ENCODE data around the gene ARL16.

Gene ARL16

DNA sequence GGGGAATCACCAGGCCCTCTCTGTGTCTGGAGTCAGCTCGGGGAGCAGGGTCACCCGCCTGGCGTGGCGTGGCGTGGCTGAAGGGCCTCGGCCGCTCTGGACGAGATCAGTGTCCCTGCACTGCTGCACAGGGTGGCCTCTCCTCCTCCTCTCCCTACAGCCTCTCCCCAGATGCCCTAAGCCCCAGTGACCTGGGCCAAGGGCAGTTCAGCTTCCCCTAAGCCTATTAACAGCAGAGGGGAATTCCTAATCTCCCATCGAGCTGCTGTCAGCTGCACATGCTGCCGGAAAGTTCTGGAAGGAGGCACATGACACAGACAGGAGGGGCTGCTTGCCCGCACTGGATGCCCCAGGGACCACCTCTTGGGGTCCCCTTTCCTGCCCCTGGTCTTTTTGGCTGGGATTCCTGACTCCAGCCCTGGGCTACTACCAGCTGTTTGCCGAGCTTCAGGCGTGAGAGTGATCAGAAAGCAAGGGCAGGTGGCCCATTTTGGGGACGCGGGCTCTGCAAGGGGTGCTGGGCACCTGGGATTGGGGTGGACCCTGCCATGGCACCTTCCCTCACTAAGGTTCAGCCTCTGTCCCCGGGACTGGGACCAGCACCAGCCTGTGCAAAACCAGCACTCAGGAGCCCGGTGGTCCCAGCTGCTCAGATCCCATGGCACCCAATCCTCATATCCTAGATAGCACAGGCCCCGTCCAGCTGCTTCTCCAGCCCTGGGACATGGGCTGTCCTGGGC, 28.0 kb downstream of the ARL16 start:
- Histone ChIP-seq H3K27ac (ENCODE audit: low read length) (no peak overlapping the region), H3K4me3 (ENCODE audit: low read length) (no peak overlapping the region), H3K4me1 (ENCODE audit: control insufficient read depth, insufficient read depth, low read length) (peaks cover 5% of the 10 kb centered on the region), H3K27me3 (ENCODE audit: control insufficient read depth, insufficient read depth, low read length) (no peaks in the 10 kb centered on the region), H3K36me3 (ENCODE audit: control insufficient read depth, insufficient read depth, low read length) (no peaks in the 10 kb centered on the region), H3K9me3 (ENCODE audit: control insufficient read depth, insufficient read depth, low read length) (no peaks in the 10 kb centered on the region)
- no CpG with 5 or more reads among the region's 18 CpGs for WGBS (ENCODE audit: insufficient coverage, insufficient read length)
- DNase-seq (ENCODE audit: low read depth, low spot score): no peak

DNA sequence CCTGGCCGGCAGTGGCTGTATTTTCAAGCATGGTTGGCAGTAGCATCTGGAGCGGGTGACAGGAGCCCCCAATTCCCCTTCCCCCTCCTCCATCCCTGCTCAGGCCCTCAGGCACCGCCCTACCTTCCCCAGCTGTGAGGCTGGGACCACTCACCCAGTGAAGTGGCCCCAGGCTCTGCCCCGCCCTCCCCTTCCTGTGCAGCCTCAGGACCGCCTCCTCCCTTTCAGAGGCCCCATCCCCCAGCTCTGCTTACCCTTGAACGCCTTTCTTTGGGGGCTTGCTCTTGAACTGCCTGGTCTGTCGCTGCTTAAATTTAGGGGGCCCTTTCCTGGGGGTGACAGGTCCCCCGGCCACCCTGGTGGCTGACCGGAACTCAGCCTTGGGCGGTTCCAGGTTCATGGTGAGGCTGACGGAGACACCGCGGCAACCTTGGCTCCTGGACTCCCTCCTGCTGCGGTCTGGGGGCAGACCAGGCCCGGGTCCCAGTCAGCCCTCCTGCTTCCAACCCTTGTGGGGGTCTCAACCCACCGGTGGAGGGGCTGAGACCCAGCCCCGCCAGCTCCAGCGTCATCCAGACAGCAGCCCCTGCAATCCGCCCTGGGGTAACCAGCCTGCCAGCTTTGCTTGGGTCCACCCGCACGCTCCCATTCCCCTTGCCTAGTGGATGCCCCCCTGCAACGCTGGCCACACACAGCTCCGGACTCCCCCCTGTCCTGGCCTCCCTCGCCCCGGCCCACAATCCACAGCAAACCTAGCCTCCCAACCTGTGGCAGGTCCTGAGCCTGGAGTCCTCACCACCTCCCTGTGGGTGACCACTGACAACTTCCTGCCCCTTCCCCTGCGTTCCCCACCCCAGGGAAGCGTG, 30.5 kb downstream of the ARL16 start:
- Histone ChIP-seq H3K36me3 (ENCODE audit: control insufficient read depth, insufficient read depth, low read length) (no peaks in the 10 kb centered on the region), H3K27ac (ENCODE audit: low read length) (no peak overlapping the region), H3K27me3 (ENCODE audit: control insufficient read depth, insufficient read depth, low read length) (peaks cover 3% of the 10 kb centered on the region; the same call in 1 of the 2 replicates), H3K9me3 (ENCODE audit: control insufficient read depth, insufficient read depth, low read length) (no peaks in the 10 kb centered on the region), H3K4me3 (ENCODE audit: low read length) (no peak overlapping the region), H3K4me1 (ENCODE audit: control insufficient read depth, insufficient read depth, low read length) (peaks cover 5% of the 10 kb centered on the region)
- no CpG with 5 or more reads among the region's 27 CpGs for WGBS (ENCODE audit: insufficient coverage, insufficient read length)
- no peak for DNase-seq (ENCODE audit: low read depth, low spot score)

DNA sequence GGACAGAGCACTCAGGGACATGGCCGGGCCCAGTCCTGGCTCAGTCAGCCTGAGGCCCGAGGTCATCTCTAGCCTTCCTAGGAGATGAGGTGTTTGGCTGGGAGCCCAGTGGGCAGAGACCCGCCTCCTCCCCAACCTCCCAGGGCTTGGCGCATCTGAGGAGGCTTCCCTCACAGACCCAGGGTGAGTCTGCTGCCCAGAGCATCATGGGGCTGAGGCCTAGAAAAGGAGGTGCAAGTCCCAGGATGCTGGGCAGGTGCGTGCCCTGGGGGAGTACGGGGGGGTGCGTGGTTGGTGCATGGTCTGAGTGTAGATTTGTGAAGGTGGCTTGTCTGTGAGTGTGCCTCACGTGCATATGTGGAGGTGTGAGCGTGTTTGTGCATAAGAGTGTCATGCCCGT, 31.9 kb downstream of the ARL16 start:
- Histone ChIP-seq H3K4me1 (ENCODE audit: control insufficient read depth, insufficient read depth, low read length) (peaks cover 14% of the 10 kb centered on the region), H3K36me3 (ENCODE audit: control insufficient read depth, insufficient read depth, low read length) (no peaks in the 10 kb centered on the region), H3K9me3 (ENCODE audit: control insufficient read depth, insufficient read depth, low read length) (no peaks in the 10 kb centered on the region), H3K27me3 (ENCODE audit: control insufficient read depth, insufficient read depth, low read length) (peaks cover 11% of the 10 kb centered on the region), H3K4me3 (ENCODE audit: low read length) (no peak overlapping the region), H3K27ac (ENCODE audit: low read length) (no peak overlapping the region)
- DNase-seq (ENCODE audit: low read depth, low spot score): no peak
- WGBS (ENCODE audit: insufficient coverage, insufficient read length): no CpG with 5 or more reads among the region's 10 CpGs

DNA sequence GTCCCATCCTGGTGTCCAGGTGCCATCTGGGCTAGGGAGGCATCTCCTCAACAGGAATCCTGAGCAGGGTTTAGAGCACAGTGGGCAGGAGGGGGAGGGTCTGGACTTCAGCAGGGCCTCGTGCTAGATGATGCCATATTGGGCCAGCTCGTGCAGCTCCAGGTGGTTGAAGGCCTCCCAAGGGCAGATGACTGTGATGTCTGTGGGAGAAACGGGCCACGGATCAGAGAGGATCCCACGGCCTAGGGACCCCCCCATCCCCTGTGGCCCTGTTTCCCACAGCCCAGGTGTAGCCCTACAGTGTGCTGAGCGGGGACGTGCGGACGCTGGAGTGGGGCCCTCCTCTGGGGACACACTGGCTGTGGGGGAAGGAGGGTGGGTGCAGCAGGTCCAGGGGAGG, 32.6 kb downstream of the ARL16 start:
- H3K27ac ChIP-seq (ENCODE audit: low read length): no peak overlapping the region
- H3K9me3 ChIP-seq (ENCODE audit: control insufficient read depth, insufficient read depth, low read length): no peaks in the 10 kb centered on the region
- peaks cover 11% of the 10 kb centered on the region for H3K27me3 ChIP-seq (ENCODE audit: control insufficient read depth, insufficient read depth, low read length)
- no peaks in the 10 kb centered on the region for H3K36me3 ChIP-seq (ENCODE audit: control insufficient read depth, insufficient read depth, low read length)
- no peak overlapping the region for H3K4me3 ChIP-seq (ENCODE audit: low read length)
- H3K4me1 ChIP-seq (ENCODE audit: control insufficient read depth, insufficient read depth, low read length): peaks cover 14% of the 10 kb centered on the region
- WGBS (ENCODE audit: insufficient coverage, insufficient read length): no CpG with 5 or more reads among the region's 9 CpGs
- no peak for DNase-seq (ENCODE audit: low read depth, low spot score)

DNA sequence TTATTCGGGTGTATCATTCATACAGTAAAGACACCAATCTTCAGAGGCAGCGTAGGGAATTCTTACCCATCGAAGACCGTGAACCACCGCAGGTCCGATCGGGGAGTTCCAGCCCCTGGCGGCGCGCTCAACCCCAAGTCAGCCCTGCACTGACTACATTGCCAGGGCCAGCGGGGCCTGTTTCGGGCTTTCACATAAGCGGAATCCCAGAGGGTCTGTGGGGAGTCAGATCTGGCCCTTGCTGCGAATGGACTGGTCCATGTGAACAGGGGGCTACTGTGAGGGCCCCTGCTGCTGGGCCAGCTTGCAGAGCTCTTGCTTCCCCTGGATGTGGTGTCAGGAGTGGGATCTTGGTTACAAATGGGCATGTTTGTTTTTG, 34.9 kb downstream of the ARL16 start:
- H3K27me3 ChIP-seq (ENCODE audit: control insufficient read depth, insufficient read depth, low read length): peaks cover 11% of the 10 kb centered on the region
- no peaks in the 10 kb centered on the region for H3K36me3 ChIP-seq (ENCODE audit: control insufficient read depth, insufficient read depth, low read length)
- H3K4me1 ChIP-seq (ENCODE audit: control insufficient read depth, insufficient read depth, low read length): peaks cover 14% of the 10 kb centered on the region
- DNase-seq (ENCODE audit: low read depth, low spot score): no peak
- no peaks in the 10 kb centered on the region for H3K9me3 ChIP-seq (ENCODE audit: control insufficient read depth, insufficient read depth, low read length)
- H3K4me3 ChIP-seq (ENCODE audit: low read length): peak overlapping the region; percentile 33; the same call in 1 of the 2 replicates
- H3K27ac ChIP-seq (ENCODE audit: low read length): no peak overlapping the region
- WGBS (ENCODE audit: insufficient coverage, insufficient read length): no CpG with 5 or more reads among the region's 14 CpGs

DNA sequence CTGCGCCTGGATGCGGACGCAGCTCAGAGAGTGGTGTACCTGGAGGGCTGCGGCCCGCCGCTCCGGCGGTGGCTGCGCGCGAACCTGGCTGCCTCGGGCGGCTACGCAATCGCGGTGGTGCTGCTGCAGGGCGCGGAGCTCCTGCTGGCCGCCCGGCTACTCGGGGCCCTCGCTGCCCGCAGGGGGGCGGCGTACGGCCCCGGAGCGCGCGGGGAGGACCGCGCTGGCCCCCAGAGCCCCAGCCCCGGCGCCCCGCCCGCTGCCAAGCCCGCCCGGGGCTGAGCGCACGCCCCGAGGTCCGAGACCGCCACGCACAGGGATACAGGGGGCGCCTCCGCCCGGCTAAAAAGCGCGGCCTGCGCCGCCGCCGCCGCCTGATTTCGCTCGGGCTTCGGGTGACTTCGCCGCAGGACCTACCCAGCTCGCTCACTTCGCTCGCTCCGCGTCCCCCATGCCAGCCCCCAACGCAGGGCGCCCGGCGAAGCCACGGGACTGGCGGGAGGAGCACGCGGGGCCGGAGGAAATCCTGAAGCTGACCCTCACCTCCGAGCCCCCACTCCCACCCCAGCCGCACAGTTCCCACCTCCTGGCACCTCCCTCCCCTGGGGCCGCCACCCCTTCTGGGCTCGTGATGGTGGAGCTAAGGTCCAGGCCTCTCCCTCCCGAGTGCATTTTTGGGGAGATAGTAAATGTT, 35.4 kb downstream of the ARL16 start:
- peaks cover 11% of the 10 kb centered on the region for H3K27me3 ChIP-seq (ENCODE audit: control insufficient read depth, insufficient read depth, low read length)
- no peak overlapping the region for H3K27ac ChIP-seq (ENCODE audit: low read length)
- no peaks in the 10 kb centered on the region for H3K9me3 ChIP-seq (ENCODE audit: control insufficient read depth, insufficient read depth, low read length)
- no peaks in the 10 kb centered on the region for H3K36me3 ChIP-seq (ENCODE audit: control insufficient read depth, insufficient read depth, low read length)
- no peak for DNase-seq (ENCODE audit: low read depth, low spot score)
- peak overlapping the region; percentile 33; the same call in 1 of the 2 replicates for H3K4me3 ChIP-seq (ENCODE audit: low read length)
- H3K4me1 ChIP-seq (ENCODE audit: control insufficient read depth, insufficient read depth, low read length): peaks cover 10% of the 10 kb centered on the region
- no CpG with 5 or more reads among the region's 78 CpGs for WGBS (ENCODE audit: insufficient coverage, insufficient read length)

DNA sequence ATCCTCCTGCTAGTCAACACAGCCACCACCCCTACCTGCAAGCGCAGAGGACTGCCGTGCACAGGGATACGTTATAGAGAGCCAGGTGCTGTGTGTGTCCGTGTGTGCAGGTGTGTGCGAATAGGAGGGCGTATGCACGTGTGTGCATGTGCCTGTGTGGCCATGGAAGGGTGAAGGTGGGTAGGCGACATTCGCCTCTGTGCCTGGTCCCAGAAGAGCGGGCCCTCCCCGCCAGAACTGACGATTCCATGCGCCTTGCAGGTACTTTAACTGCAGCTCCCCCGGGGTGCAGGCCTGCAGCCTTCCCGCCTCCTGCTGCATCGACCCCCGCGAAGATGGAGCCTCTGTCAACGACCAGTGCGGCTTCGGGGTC, 36.0 kb downstream of the ARL16 start:
- Histone ChIP-seq H3K4me3 (ENCODE audit: low read length) (peak overlapping the region; percentile 33; the same call in 1 of the 2 replicates), H3K27me3 (ENCODE audit: control insufficient read depth, insufficient read depth, low read length) (peaks cover 11% of the 10 kb centered on the region), H3K36me3 (ENCODE audit: control insufficient read depth, insufficient read depth, low read length) (no peaks in the 10 kb centered on the region), H3K4me1 (ENCODE audit: control insufficient read depth, insufficient read depth, low read length) (peaks cover 8% of the 10 kb centered on the region), H3K9me3 (ENCODE audit: control insufficient read depth, insufficient read depth, low read length) (no peaks in the 10 kb centered on the region), H3K27ac (ENCODE audit: low read length) (no peak overlapping the region)
- WGBS (ENCODE audit: insufficient coverage, insufficient read length): no CpG with 5 or more reads among the region's 21 CpGs
- no peak for DNase-seq (ENCODE audit: low read depth, low spot score)

DNA sequence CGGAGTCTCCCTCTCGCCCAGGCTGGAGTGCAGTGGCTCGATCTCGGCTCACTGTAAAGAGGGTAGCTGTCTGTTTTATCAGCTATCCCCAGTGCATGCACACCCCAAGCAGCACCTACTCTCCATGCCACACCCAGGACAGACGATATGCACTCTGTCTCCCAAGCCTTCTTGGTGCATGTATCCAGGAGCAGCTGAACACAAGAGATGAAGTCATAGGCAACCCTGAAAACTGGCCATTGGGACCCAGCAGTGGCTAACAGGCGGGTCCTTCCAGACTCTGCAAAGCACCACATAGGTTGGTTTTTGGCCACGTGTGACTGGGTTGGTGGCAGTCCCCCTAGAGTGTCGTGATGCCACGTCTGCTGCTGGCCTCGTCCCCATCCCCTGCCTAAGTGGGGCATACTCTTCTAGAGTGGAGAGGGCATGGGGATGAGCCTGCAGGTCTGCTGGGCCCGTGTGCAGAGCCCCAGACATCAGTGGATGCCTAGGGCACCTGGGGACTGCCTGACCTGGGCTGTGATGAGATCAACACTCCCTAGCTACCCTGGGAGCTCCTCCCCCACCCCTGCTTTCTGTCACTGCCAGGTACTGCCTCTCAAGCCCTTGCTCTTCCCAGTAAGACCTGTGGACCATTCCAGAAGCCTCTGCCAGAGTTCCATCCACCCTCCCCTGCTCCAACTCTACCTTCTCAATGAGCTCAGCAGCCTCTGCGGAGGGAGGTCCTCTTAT, 36.6 kb downstream of the ARL16 start:
- no CpG with 5 or more reads among the region's 12 CpGs for WGBS (ENCODE audit: insufficient coverage, insufficient read length)
- no peak for DNase-seq (ENCODE audit: low read depth, low spot score)
- Histone ChIP-seq H3K9me3 (ENCODE audit: control insufficient read depth, insufficient read depth, low read length) (no peaks in the 10 kb centered on the region), H3K4me1 (ENCODE audit: control insufficient read depth, insufficient read depth, low read length) (peaks cover 8% of the 10 kb centered on the region), H3K27ac (ENCODE audit: low read length) (no peak overlapping the region), H3K36me3 (ENCODE audit: control insufficient read depth, insufficient read depth, low read length) (no peaks in the 10 kb centered on the region), H3K27me3 (ENCODE audit: control insufficient read depth, insufficient read depth, low read length) (peaks cover 11% of the 10 kb centered on the region), H3K4me3 (ENCODE audit: low read length) (no peak overlapping the region)

DNA sequence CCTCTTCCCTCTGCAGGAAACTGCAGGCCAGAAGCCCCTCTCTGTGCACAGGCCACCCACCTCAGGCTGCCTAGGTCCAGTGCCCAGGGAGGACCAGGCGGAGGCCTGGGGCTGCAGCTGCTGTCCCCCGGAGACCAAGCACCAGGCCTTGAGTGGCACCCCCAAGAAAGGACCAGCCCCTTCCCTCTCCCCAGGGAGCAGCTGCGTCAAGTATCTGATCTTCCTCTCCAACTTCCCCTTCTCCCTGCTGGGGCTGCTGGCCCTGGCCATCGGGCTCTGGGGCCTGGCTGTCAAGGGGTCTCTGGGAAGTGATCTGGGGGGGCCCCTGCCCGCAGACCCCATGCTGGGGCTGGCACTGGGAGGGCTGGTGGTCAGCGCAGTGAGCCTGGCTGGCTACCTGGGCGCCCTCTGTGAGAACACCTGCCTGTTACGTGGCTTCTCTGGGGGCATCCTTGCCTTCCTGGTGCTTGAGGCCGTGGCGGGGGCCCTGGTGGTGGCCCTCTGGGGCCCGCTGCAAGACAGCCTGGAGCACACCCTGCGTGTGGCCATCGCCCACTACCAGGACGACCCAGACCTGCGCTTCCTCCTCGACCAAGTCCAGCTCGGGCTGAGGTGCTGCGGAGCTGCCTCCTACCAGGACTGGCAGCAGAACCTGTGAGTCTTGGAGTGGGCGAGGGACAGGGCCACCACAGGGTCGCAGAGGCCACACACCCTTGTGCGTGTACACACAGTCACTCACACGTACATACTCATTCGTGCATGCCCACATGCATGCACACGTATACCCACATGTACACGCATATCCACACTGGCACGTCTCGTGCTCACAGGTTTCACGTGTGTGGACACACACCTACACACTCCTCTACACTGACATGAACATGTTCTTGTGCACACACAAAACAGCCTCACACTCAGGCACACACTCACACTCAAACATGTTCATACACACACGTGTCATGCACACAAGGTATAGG, 38.3 kb downstream of the ARL16 start:
- Histone ChIP-seq H3K4me3 (ENCODE audit: low read length) (no peak overlapping the region), H3K9me3 (ENCODE audit: control insufficient read depth, insufficient read depth, low read length) (no peaks in the 10 kb centered on the region), H3K4me1 (ENCODE audit: control insufficient read depth, insufficient read depth, low read length) (peaks cover 8% of the 10 kb centered on the region), H3K27me3 (ENCODE audit: control insufficient read depth, insufficient read depth, low read length) (peaks cover 11% of the 10 kb centered on the region), H3K27ac (ENCODE audit: low read length) (no peak overlapping the region), H3K36me3 (ENCODE audit: control insufficient read depth, insufficient read depth, low read length) (no peaks in the 10 kb centered on the region)
- no CpG with 5 or more reads among the region's 29 CpGs for WGBS (ENCODE audit: insufficient coverage, insufficient read length)
- no peak for DNase-seq (ENCODE audit: low read depth, low spot score)

Data from iPS DF 6.9 (cell line).